GM23338 (cell line): ENCODE results near the gene NHS. TPM values are rescaled to one million over a fixed set of nuclear protein-coding genes. Genes with fewer than 3 reads are reported as not detected.

Experiments
- ATAC-seq: fragments of 200-7000 bp; cut with Tn5 transposase; 3 replicates; pipeline ENCODE4 v1.9.1; 2020
- DNase-seq: peaks from one replicate; pipeline ENCODE4 v3.0.0-alpha.2; 2015; ENCODE audit warnings: low spot score
- H2AFZ ChIP-seq: fragments of 200-600 bp; sonication (generic); 2 replicates; pipeline ENCODE4 v1.8.0; 2016; ENCODE audit warnings: antibody characterized with exemption, mild to moderate bottlenecking, moderate library complexity
- H3F3A ChIP-seq: fragments of 200-600 bp; sonication (generic); replicated peaks from 2 replicates; pipeline ENCODE4 v1.8.0; 2017; ENCODE audit warnings: antibody characterized with exemption, mixed run types, low read depth
- H3K27ac ChIP-seq: fragments of 200-600 bp; sonication (generic); 2 replicates; pipeline ENCODE4 v1.6.1; 2016; ENCODE audit warnings: low read depth
- H3K27me3 ChIP-seq: fragments of 200-600 bp; sonication (generic); 2 replicates; pipeline ENCODE4 v1.8.0; 2016; ENCODE audit warnings: mild to moderate bottlenecking, mixed run types, moderate library complexity; ENCODE audit not compliant: insufficient read depth
- H3K36me3 ChIP-seq: fragments of 200-600 bp; sonication (generic); 2 replicates; pipeline ENCODE4 v1.8.0; 2016; ENCODE audit warnings: mild to moderate bottlenecking; ENCODE audit not compliant: insufficient read depth
- H3K4me1 ChIP-seq: fragments of 200-600 bp; sonication (generic); 2 replicates; pipeline ENCODE4 v1.8.0; 2016; ENCODE audit warnings: mild to moderate bottlenecking, moderate library complexity; ENCODE audit not compliant: insufficient read depth
- H3K4me2 ChIP-seq: fragments of 200-600 bp; sonication (generic); 2 replicates; pipeline ENCODE4 v1.7.1; 2017; ENCODE audit warnings: mixed run types
- H3K4me3 ChIP-seq: fragments of 200-600 bp; sonication (generic); 2 replicates; pipeline ENCODE4 v1.6.1; 2016; ENCODE audit warnings: mixed run types
- H3K79me2 ChIP-seq: fragments of 200-600 bp; sonication (generic); replicated peaks from 2 replicates; pipeline ENCODE4 v1.8.0; 2017; ENCODE audit warnings: mild to moderate bottlenecking; ENCODE audit not compliant: insufficient read depth
- H3K9me2 ChIP-seq: fragments of 200-600 bp; sonication (generic); 2 replicates; pipeline ENCODE4 v1.8.0; 2017; ENCODE audit not compliant: insufficient read depth
- H4K20me1 ChIP-seq: fragments of 200-600 bp; sonication (generic); replicated peaks from 2 replicates; pipeline ENCODE4 v1.8.0; 2017; ENCODE audit warnings: mild to moderate bottlenecking; ENCODE audit not compliant: insufficient read depth
- H3K27ac Mint-ChIP-seq: 2 replicates; pipeline ENCODE4 v1.8.0; 2020; ENCODE audit warnings: inconsistent platforms, mild to moderate bottlenecking, moderate library complexity, mixed read lengths
- H3K27me3 Mint-ChIP-seq: 3 replicates; pipeline ENCODE4 v1.8.0; 2022; ENCODE audit warnings: low read depth, mild to moderate bottlenecking, moderate library complexity, mixed read lengths, inconsistent platforms; ENCODE audit not compliant: insufficient read depth, poor library complexity
- H3K36me3 Mint-ChIP-seq: 3 replicates; pipeline ENCODE4 v1.8.0; 2021; ENCODE audit warnings: low read depth, mild to moderate bottlenecking, inconsistent platforms, moderate library complexity, mixed read lengths
- H3K4me1 Mint-ChIP-seq: 3 replicates; pipeline ENCODE4 v1.8.0; 2020; ENCODE audit warnings: mild to moderate bottlenecking, inconsistent platforms, mixed read lengths
- H3K4me3 Mint-ChIP-seq: 3 replicates; pipeline ENCODE4 v1.8.0; 2021; ENCODE audit warnings: moderate library complexity, mild to moderate bottlenecking, inconsistent platforms, mixed read lengths
- H3K9me3 Mint-ChIP-seq: 3 replicates; pipeline ENCODE4 v1.8.0; 2020; ENCODE audit warnings: moderate library complexity, mild to moderate bottlenecking, inconsistent platforms, mixed read lengths
- CREB1 ChIP-seq: fragments of 250-450 bp; sonication (Bioruptor Pico); IDR thresholded peaks from 2 replicates; pipeline ENCODE4 v1.5.0; 2020; ENCODE audit warnings: low read depth, mild to moderate bottlenecking, moderate library complexity
- EZH2 ChIP-seq: fragments of 200-600 bp; sonication (generic); IDR thresholded peaks from one replicate; pipeline ENCODE4 v1.8.0; 2017; ENCODE audit warnings: antibody characterized with exemption, mild to moderate bottlenecking, low read depth; ENCODE audit not compliant: unreplicated experiment
- EZH2phosphoT487 ChIP-seq: fragments of 200-600 bp; sonication (generic); IDR thresholded peaks from one replicate; pipeline ENCODE4 v1.8.1; 2018; ENCODE audit warnings: antibody characterized with exemption; ENCODE audit not compliant: unreplicated experiment
- NANOG ChIP-seq: IDR thresholded peaks from 2 replicates; pipeline ENCODE4 v1.6.1; 2016; ENCODE audit warnings: antibody characterized with exemption, borderline replicate concordance
- POLR2AphosphoS5 ChIP-seq: IDR thresholded peaks from 2 replicates; pipeline ENCODE4 v1.6.1; 2016; ENCODE audit warnings: antibody characterized with exemption, low read depth
- STAT1 ChIP-seq: IDR thresholded peaks from one replicate; pipeline ENCODE4 v1.6.1; 2016; ENCODE audit warnings: antibody characterized with exemption; ENCODE audit not compliant: unreplicated experiment
- ZNF114 ChIP-seq: fragments of 250-450 bp; sonication (Bioruptor Pico); IDR thresholded peaks from 2 replicates; pipeline ENCODE4 v1.5.0; 2020; ENCODE audit warnings: mild to moderate bottlenecking, moderate library complexity
- ZNF331 ChIP-seq: fragments of 250-450 bp; sonication (Bioruptor Pico); IDR thresholded peaks from 2 replicates; pipeline ENCODE4 v1.5.0; 2020; ENCODE audit warnings: low read depth, mild to moderate bottlenecking, moderate library complexity
- polyA plus RNA-seq: library from polyadenylated mRNA; unstranded; fragments of >200 nt; fragmentation: Nextera tagmentation; extraction: Ambion mirVana; gene quantifications from 2 replicates; pipeline ENCODE4 v1.2.1, GENCODE V29; 2016
- total RNA-seq: library from RNA; depleted of rRNA; stranded (reverse); fragments of >200 nt; shearing (Covaris generic); gene quantifications from 2 replicates; pipeline ENCODE4 v1.2.3, GENCODE V29; 2014
- TF ChIP-seq, protein P1 (sequence below): IDR thresholded peaks from 2 replicates; pipeline ENCODE4 v1.6.1; 2016; ENCODE audit warnings: antibody characterized with exemption
- TF ChIP-seq, protein P2 (sequence below): IDR thresholded peaks from one replicate; pipeline ENCODE4 v1.6.1; 2018; ENCODE audit warnings: antibody characterized with exemption; ENCODE audit not compliant: unreplicated experiment
- TF ChIP-seq, protein P3 (sequence below): fragments of 250-450 bp; sonication (Bioruptor Pico); IDR thresholded peaks from 2 replicates; pipeline ENCODE4 v1.5.0; 2020; ENCODE audit warnings: mild to moderate bottlenecking, moderate library complexity

The NHS gene
- total and polyA plus RNA-seq, 2 experiments from 2014 or later = 1.8 to 8.2 TPM

GRCh38 chrX:17656556-17656955 is 281.6 kb downstream of the NHS start (continued):
- TF ChIP-seq, protein P1, sequence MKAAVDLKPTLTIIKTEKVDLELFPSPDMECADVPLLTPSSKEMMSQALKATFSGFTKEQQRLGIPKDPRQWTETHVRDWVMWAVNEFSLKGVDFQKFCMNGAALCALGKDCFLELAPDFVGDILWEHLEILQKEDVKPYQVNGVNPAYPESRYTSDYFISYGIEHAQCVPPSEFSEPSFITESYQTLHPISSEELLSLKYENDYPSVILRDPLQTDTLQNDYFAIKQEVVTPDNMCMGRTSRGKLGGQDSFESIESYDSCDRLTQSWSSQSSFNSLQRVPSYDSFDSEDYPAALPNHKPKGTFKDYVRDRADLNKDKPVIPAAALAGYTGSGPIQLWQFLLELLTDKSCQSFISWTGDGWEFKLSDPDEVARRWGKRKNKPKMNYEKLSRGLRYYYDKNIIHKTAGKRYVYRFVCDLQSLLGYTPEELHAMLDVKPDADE = no peak
- TF ChIP-seq CREB1 (CRISPR knock-in tag) = no peak

DNA sequence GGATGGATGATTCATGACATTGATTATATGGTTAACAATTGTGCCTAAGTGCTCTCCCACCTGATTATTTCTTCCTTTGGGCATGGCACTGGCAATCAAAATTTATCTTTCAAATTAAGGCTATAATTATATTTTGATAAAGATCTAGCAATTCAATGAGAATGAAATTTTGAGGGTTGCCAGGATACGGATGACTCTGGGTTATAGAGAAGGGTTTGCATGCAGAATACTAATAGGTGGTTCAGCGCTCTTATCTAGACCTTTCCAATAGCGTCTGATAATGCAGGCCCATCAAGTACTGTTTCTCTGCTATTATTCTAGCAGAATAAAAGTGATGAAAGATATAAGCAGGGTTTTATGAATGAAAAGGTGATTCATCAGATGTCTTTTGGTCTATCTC is 287.4 kb downstream of the NHS start:
- H3K4me1 ChIP-seq = no peaks in the 10 kb centered on the region
- H3K27me3 Mint-ChIP-seq = peaks cover 2% of the 10 kb centered on the region
- no peak for TF ChIP-seq ZNF331
- H3K27ac Mint-ChIP-seq = no peak overlapping the region
- no peak overlapping the region for H3K4me3 Mint-ChIP-seq
- H3K36me3 ChIP-seq = no peaks in the 10 kb centered on the region
- DNase-seq (no peak), ATAC-seq (no peak)
- H3K36me3 Mint-ChIP-seq = no peaks in the 10 kb centered on the region
- no peak overlapping the region for H2AFZ ChIP-seq
- no peak overlapping the region for H3K4me2 ChIP-seq
- H3K4me3 ChIP-seq = no peak overlapping the region
- H3F3A ChIP-seq = no peaks in the 10 kb centered on the region
- H3K27me3 ChIP-seq = peaks cover 4% of the 10 kb centered on the region; the same call in 1 of the 2 replicates
- H3K9me3 Mint-ChIP-seq = no peaks in the 10 kb centered on the region
- H4K20me1 ChIP-seq = no peaks in the 10 kb centered on the region
- no peak overlapping the region for H3K27ac ChIP-seq
- H3K4me1 Mint-ChIP-seq = no peaks in the 10 kb centered on the region
- H3K9me2 ChIP-seq = no peaks in the 10 kb centered on the region
- H3K79me2 ChIP-seq = no peaks in the 10 kb centered on the region

DNA sequence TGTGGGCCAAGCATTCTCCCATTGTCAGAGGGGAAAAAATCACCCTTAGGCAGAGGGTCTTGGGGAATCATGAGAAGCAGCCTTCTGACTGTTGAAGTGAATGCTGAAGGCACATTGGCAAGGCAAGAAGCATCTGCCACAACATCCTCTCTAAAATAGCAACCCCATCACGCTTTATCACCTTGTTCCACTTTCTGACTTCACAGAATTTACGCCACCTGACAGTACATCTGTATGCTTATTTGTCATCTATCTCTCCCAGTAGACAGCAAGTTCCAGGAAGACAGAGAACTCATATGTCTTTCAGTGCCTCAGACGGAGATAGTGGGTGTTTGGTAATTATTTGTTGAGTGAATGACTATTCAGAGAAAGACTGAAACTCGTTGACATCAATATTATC is 293.9 kb downstream of the NHS start:
- DNase-seq = no peak
- H3K4me3 Mint-ChIP-seq = no peak overlapping the region
- TF ChIP-seq ZNF331 = no peak
- TF ChIP-seq ZNF114 (CRISPR knock-in tag) = no peak
- no peak for TF ChIP-seq EZH2phosphoT487
- no peak for TF ChIP-seq CREB1 (CRISPR knock-in tag)
- TF ChIP-seq STAT1 = no peak
- TF ChIP-seq, protein P2, sequence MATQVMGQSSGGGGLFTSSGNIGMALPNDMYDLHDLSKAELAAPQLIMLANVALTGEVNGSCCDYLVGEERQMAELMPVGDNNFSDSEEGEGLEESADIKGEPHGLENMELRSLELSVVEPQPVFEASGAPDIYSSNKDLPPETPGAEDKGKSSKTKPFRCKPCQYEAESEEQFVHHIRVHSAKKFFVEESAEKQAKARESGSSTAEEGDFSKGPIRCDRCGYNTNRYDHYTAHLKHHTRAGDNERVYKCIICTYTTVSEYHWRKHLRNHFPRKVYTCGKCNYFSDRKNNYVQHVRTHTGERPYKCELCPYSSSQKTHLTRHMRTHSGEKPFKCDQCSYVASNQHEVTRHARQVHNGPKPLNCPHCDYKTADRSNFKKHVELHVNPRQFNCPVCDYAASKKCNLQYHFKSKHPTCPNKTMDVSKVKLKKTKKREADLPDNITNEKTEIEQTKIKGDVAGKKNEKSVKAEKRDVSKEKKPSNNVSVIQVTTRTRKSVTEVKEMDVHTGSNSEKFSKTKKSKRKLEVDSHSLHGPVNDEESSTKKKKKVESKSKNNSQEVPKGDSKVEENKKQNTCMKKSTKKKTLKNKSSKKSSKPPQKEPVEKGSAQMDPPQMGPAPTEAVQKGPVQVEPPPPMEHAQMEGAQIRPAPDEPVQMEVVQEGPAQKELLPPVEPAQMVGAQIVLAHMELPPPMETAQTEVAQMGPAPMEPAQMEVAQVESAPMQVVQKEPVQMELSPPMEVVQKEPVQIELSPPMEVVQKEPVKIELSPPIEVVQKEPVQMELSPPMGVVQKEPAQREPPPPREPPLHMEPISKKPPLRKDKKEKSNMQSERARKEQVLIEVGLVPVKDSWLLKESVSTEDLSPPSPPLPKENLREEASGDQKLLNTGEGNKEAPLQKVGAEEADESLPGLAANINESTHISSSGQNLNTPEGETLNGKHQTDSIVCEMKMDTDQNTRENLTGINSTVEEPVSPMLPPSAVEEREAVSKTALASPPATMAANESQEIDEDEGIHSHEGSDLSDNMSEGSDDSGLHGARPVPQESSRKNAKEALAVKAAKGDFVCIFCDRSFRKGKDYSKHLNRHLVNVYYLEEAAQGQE = no peak
- TF ChIP-seq, protein P3, sequence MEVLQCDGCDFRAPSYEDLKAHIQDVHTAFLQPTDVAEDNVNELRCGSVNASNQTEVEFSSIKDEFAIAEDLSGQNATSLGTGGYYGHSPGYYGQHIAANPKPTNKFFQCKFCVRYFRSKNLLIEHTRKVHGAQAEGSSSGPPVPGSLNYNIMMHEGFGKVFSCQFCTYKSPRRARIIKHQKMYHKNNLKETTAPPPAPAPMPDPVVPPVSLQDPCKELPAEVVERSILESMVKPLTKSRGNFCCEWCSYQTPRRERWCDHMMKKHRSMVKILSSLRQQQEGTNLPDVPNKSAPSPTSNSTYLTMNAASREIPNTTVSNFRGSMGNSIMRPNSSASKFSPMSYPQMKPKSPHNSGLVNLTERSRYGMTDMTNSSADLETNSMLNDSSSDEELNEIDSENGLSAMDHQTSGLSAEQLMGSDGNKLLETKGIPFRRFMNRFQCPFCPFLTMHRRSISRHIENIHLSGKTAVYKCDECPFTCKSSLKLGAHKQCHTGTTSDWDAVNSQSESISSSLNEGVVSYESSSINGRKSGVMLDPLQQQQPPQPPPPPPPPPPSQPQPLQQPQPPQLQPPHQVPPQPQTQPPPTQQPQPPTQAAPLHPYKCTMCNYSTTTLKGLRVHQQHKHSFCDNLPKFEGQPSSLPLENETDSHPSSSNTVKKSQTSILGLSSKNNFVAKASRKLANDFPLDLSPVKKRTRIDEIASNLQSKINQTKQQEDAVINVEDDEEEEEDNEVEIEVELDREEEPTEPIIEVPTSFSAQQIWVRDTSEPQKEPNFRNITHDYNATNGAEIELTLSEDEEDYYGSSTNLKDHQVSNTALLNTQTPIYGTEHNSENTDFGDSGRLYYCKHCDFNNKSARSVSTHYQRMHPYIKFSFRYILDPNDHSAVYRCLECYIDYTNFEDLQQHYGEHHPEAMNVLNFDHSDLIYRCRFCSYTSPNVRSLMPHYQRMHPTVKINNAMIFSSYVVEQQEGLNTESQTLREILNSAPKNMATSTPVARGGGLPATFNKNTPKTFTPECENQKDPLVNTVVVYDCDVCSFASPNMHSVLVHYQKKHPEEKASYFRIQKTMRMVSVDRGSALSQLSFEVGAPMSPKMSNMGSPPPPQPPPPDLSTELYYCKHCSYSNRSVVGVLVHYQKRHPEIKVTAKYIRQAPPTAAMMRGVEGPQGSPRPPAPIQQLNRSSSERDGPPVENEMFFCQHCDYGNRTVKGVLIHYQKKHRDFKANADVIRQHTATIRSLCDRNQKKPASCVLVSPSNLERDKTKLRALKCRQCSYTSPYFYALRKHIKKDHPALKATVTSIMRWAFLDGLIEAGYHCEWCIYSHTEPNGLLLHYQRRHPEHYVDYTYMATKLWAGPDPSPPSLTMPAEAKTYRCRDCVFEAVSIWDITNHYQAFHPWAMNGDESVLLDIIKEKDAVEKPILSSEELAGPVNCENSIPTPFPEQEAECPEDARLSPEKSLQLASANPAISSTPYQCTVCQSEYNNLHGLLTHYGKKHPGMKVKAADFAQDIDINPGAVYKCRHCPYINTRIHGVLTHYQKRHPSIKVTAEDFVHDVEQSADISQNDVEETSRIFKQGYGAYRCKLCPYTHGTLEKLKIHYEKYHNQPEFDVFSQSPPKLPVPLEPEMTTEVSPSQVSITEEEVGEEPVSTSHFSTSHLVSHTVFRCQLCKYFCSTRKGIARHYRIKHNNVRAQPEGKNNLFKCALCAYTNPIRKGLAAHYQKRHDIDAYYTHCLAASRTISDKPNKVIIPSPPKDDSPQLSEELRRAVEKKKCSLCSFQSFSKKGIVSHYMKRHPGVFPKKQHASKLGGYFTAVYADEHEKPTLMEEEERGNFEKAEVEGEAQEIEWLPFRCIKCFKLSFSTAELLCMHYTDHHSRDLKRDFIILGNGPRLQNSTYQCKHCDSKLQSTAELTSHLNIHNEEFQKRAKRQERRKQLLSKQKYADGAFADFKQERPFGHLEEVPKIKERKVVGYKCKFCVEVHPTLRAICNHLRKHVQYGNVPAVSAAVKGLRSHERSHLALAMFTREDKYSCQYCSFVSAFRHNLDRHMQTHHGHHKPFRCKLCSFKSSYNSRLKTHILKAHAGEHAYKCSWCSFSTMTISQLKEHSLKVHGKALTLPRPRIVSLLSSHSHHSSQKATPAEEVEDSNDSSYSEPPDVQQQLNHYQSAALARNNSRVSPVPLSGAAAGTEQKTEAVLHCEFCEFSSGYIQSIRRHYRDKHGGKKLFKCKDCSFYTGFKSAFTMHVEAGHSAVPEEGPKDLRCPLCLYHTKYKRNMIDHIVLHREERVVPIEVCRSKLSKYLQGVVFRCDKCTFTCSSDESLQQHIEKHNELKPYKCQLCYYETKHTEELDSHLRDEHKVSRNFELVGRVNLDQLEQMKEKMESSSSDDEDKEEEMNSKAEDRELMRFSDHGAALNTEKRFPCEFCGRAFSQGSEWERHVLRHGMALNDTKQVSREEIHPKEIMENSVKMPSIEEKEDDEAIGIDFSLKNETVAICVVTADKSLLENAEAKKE (CRISPR knock-in tag) = no peak
- no peak for TF ChIP-seq POLR2AphosphoS5
- no peak for TF ChIP-seq EZH2
- no peak for TF ChIP-seq NANOG

More for the DNA sequence above, 293.9 kb downstream of the NHS start:
- Histone ChIP-seq H3K36me3 (no peaks in the 10 kb centered on the region), H3K27ac (no peak overlapping the region), H3K79me2 (no peaks in the 10 kb centered on the region), H3K4me1 (no peaks in the 10 kb centered on the region), H3F3A (no peaks in the 10 kb centered on the region), H4K20me1 (no peaks in the 10 kb centered on the region), H3K27me3 (no peaks in the 10 kb centered on the region), H3K4me3 (no peak overlapping the region), H2AFZ (no peak overlapping the region), H3K4me2 (no peak overlapping the region), H3K9me2 (no peaks in the 10 kb centered on the region)
- peaks cover 4% of the 10 kb centered on the region for H3K27me3 Mint-ChIP-seq
- H3K27ac Mint-ChIP-seq = no peak overlapping the region
- ATAC-seq = no peak
- H3K36me3 Mint-ChIP-seq = no peaks in the 10 kb centered on the region
- no peaks in the 10 kb centered on the region; the same call in 2 of the 3 replicates for H3K9me3 Mint-ChIP-seq
- no peaks in the 10 kb centered on the region for H3K4me1 Mint-ChIP-seq
